ENCODE data around the gene ZAR1L.
A peak's percentile ranks its signal among the peaks of the same experiment; 100 is the strongest.

ZAR1L gene

DNA sequence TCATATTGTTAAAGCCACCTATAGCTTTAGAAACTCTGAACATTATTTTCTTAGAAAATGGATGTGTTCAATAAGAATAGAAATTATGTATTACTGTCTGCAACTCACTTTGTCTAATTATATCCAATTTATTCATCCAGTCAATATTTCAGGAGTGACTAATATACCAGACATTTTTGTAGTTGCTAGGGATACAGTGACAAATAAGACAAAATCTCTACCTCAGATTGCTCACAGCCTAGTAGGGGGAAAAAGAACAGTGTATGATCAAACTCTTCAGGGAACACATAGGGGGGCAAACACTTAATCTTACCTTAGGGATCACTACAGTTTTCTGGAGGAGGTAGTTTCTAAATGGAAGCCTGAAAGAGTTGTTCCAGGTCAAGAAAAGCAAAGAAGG, 8.7 kb upstream of the ZAR1L start:
- H3K4me2 ChIP-seq (ENCODE audit: low read length) = no peak overlapping the region
- H3K79me2 ChIP-seq (ENCODE audit: control insufficient read depth, low read length) = peaks cover 47% of the 10 kb centered on the region
- H3K4me3 ChIP-seq (ENCODE audit: low read length) = no peak overlapping the region
- no peaks in the 10 kb centered on the region for H4K20me1 ChIP-seq (ENCODE audit: control insufficient read depth, insufficient read depth, low read depth, low read length)
- no peak overlapping the region for H3K27ac ChIP-seq (ENCODE audit: low read depth, low read length)
- no peaks in the 10 kb centered on the region for H3K4me1 ChIP-seq (ENCODE audit: control insufficient read depth, low read length)
- H3K27me3 ChIP-seq (ENCODE audit: control insufficient read depth, low read length) = no peaks in the 10 kb centered on the region
- no peak for TF ChIP-seq EZH2phosphoT487 (IDR thresholded peaks at IDR 0.05; ENCODE audit: borderline replicate concordance, low read length)
- TF ChIP-seq, protein P1, sequence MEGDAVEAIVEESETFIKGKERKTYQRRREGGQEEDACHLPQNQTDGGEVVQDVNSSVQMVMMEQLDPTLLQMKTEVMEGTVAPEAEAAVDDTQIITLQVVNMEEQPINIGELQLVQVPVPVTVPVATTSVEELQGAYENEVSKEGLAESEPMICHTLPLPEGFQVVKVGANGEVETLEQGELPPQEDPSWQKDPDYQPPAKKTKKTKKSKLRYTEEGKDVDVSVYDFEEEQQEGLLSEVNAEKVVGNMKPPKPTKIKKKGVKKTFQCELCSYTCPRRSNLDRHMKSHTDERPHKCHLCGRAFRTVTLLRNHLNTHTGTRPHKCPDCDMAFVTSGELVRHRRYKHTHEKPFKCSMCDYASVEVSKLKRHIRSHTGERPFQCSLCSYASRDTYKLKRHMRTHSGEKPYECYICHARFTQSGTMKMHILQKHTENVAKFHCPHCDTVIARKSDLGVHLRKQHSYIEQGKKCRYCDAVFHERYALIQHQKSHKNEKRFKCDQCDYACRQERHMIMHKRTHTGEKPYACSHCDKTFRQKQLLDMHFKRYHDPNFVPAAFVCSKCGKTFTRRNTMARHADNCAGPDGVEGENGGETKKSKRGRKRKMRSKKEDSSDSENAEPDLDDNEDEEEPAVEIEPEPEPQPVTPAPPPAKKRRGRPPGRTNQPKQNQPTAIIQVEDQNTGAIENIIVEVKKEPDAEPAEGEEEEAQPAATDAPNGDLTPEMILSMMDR (IDR thresholded peaks at IDR 0.05; ENCODE audit: low read depth, low read length, poor library complexity, severe bottlenecking) = no peak
- H3F3A ChIP-seq (ENCODE audit: control insufficient read depth, insufficient read depth) = no peaks in the 10 kb centered on the region; the same call in 1 of the 2 replicates
- no peaks in the 10 kb centered on the region for H3K9me3 ChIP-seq (ENCODE audit: control insufficient read depth, insufficient read depth, low read length)
- H3K9me2 ChIP-seq (replicated peaks; ENCODE audit: control insufficient read depth, low read length) = no peaks in the 10 kb centered on the region
- peaks cover 89% of the 10 kb centered on the region for H3K36me3 ChIP-seq (ENCODE audit: control insufficient read depth, low read length)

DNA sequence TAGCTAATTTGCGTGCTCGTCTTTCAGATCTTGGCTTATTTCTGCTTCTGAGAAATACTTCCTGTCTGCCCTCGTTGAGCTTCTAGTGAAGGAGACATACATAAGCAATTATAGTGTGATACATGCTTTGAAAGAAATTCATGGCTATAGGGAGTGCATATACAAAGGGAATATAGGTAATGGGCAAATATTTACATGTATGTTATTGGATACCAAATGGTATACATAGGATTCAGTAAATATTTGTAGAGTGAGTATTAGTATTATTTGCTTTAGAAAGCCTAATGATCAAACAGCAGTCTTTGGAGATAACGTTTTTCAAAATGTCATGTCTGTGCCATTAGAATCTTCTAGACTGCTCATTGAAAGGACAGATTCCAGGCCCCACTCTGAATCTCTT, 5.4 kb upstream of the ZAR1L start:
- H3K9me2 ChIP-seq (replicated peaks; ENCODE audit: control insufficient read depth, low read length) = no peaks in the 10 kb centered on the region

DNA sequence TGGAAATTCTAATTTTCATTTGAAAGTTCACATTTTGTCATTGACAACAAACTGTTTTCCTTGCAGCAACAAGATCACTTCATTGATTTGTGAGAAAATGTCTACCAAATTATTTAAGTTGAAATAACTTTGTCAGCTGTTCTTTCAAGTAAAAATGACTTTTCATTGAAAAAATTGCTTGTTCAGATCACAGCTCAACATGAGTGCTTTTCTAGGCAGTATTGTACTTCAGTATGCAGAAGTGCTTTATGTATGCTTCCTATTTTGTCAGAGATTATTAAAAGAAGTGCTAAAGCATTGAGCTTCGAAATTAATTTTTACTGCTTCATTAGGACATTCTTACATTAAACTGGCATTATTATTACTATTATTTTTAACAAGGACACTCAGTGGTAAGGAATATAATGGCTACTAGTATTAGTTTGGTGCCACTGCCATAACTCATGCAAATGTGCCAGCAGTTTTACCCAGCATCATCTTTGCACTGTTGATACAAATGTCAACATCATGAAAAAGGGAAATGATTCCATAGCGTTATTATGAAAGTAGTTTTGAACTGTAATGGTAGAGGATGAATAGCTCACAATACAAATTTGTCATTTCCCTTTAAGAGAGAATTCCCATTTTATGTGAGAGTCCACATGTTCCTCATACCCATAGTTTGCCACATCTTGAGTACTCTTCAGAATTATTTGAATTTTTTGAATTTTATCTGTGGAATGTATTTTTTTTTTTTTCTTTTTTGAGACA, 2.7 kb upstream of the ZAR1L start:
- no peak for TF ChIP-seq EZH2phosphoT487 (IDR thresholded peaks at IDR 0.05; ENCODE audit: borderline replicate concordance, low read length)
- TF ChIP-seq, protein P1 (IDR thresholded peaks at IDR 0.05; ENCODE audit: low read depth, low read length, poor library complexity, severe bottlenecking) = no peak

More for the DNA sequence above, 5.4 kb upstream of the ZAR1L start:
- H3K4me2 ChIP-seq (ENCODE audit: low read length) = no peak overlapping the region
- H4K20me1 ChIP-seq (ENCODE audit: control insufficient read depth, insufficient read depth, low read depth, low read length) = no peaks in the 10 kb centered on the region
- TF ChIP-seq, protein P1 (IDR thresholded peaks at IDR 0.05; ENCODE audit: low read depth, low read length, poor library complexity, severe bottlenecking) = no peak
- no peak for TF ChIP-seq EZH2phosphoT487 (IDR thresholded peaks at IDR 0.05; ENCODE audit: borderline replicate concordance, low read length)
- H3F3A ChIP-seq (ENCODE audit: control insufficient read depth, insufficient read depth) = 0 out of 2 replicates have a peak, but pooled peaks cover 5% of the 10 kb centered on the region
- no peak overlapping the region for H3K27ac ChIP-seq (ENCODE audit: low read depth, low read length)
- no peaks in the 10 kb centered on the region for H3K27me3 ChIP-seq (ENCODE audit: control insufficient read depth, low read length)
- H3K79me2 ChIP-seq (ENCODE audit: control insufficient read depth, low read length) = peaks cover 79% of the 10 kb centered on the region
- peaks cover 23% of the 10 kb centered on the region for H3K4me1 ChIP-seq (ENCODE audit: control insufficient read depth, low read length)
- H3K4me3 ChIP-seq (ENCODE audit: low read length) = no peak overlapping the region
- no peaks in the 10 kb centered on the region for H3K9me3 ChIP-seq (ENCODE audit: control insufficient read depth, insufficient read depth, low read length)
- H3K36me3 ChIP-seq (ENCODE audit: control insufficient read depth, low read length) = peaks cover 90% of the 10 kb centered on the region

More for the DNA sequence above, 2.7 kb upstream of the ZAR1L start:
- H3K4me2 ChIP-seq (ENCODE audit: low read length) = peak overlapping the region; percentile 99
- peak overlapping the region; percentile 71 for H3K4me3 ChIP-seq (ENCODE audit: low read length)
- no peaks in the 10 kb centered on the region for H3K27me3 ChIP-seq (ENCODE audit: control insufficient read depth, low read length)
- peaks cover 34% of the 10 kb centered on the region for H3K4me1 ChIP-seq (ENCODE audit: control insufficient read depth, low read length)
- peaks cover 77% of the 10 kb centered on the region for H3K79me2 ChIP-seq (ENCODE audit: control insufficient read depth, low read length)
- 0 out of 2 replicates have a peak, but pooled peaks cover 5% of the 10 kb centered on the region for H3F3A ChIP-seq (ENCODE audit: control insufficient read depth, insufficient read depth)
- no peaks in the 10 kb centered on the region for H3K9me3 ChIP-seq (ENCODE audit: control insufficient read depth, insufficient read depth, low read length)
- H3K27ac ChIP-seq (ENCODE audit: low read depth, low read length) = no peak overlapping the region
- H3K36me3 ChIP-seq (ENCODE audit: control insufficient read depth, low read length) = peaks cover 70% of the 10 kb centered on the region
- no peaks in the 10 kb centered on the region for H4K20me1 ChIP-seq (ENCODE audit: control insufficient read depth, insufficient read depth, low read depth, low read length)
- no peaks in the 10 kb centered on the region for H3K9me2 ChIP-seq (replicated peaks; ENCODE audit: control insufficient read depth, low read length)
